Natural killer cell (primary cell): ENCODE data around the gene DMRTC2. TPM values are rescaled to one million over a fixed set of nuclear protein-coding genes. Genes with fewer than 3 reads are reported as not detected.

Experiments
- ATAC-seq, 3 donors: fragments of 150-1000 bp in 2 of 3; fragments of 200-7000 bp in 1 of 3; cut with Tn5 transposase; 1 replicate in 1 of 3; 2 replicates in 2 of 3; pipeline ENCODE4 v1.10.0; 2021; ENCODE audit warnings: mild to moderate bottlenecking in 2 of 3, moderate library complexity in 2 of 3
- DNase-seq, 2 donors: peaks; one replicate each; pipeline versions ENCODE4 v3.0.0 to v3.0.0-alpha.2; 2013 to 2021; ENCODE audit warnings: mixed read lengths in 1 of 2
- H3K27ac ChIP-seq: one replicate; pipeline ENCODE4 v1.5.1; 2013; ENCODE audit warnings: mild to moderate bottlenecking, low read length
- H3K27me3 ChIP-seq: one replicate; pipeline ENCODE4 v1.6.1; 2013; ENCODE audit warnings: low read length; ENCODE audit not compliant: control insufficient read depth, insufficient read depth
- H3K36me3 ChIP-seq: one replicate; pipeline ENCODE4 v1.6.1; 2013; ENCODE audit warnings: low read length; ENCODE audit not compliant: control insufficient read depth, insufficient read depth
- H3K4me1 ChIP-seq: one replicate; pipeline ENCODE4 v1.6.1; 2013; ENCODE audit warnings: low read length; ENCODE audit not compliant: control insufficient read depth, insufficient read depth
- H3K4me3 ChIP-seq: one replicate; pipeline ENCODE4 v1.5.1; 2013; ENCODE audit warnings: low read length
- H3K9me3 ChIP-seq: one replicate; pipeline ENCODE4 v1.6.1; 2013; ENCODE audit warnings: low read length; ENCODE audit not compliant: control insufficient read depth, insufficient read depth
- H3K27ac Mint-ChIP-seq, 2 donors: one replicate each; pipeline ENCODE4 v1.8.0; 2022; ENCODE audit warnings: mild to moderate bottlenecking in 2 of 2, mixed read lengths in 2 of 2, moderate library complexity in 1 of 2
- H3K27me3 Mint-ChIP-seq, 2 donors: one replicate each; pipeline ENCODE4 v1.8.0; 2022; ENCODE audit warnings: low read depth in 2 of 2, mixed read lengths in 2 of 2
- H3K36me3 Mint-ChIP-seq: one replicate; pipeline ENCODE4 v1.8.0; 2022; ENCODE audit warnings: mixed read lengths
- H3K4me1 Mint-ChIP-seq, 2 donors: one replicate each; pipeline ENCODE4 v1.8.0; 2022; ENCODE audit warnings: mixed read lengths in 2 of 2
- H3K4me3 Mint-ChIP-seq: one replicate; pipeline ENCODE4 v1.8.0; 2022; ENCODE audit warnings: mild to moderate bottlenecking, moderate library complexity, mixed read lengths
- H3K9me3 Mint-ChIP-seq, 2 donors: one replicate each; pipeline ENCODE4 v1.8.0; 2022; ENCODE audit warnings: mixed read lengths in 2 of 2
- WGBS: methylation state at CpG from one replicate; pipeline ENCODE4 v1.1.7; 2013; ENCODE audit warnings: missing lambda C conversion rate; ENCODE audit not compliant: insufficient coverage; 5-methylcytosine and 5-hydroxymethylcytosine counted together
- intact Hi-C: fragments of 100-400 bp; cut with micrococcal nuclease; formaldehyde crosslinking; loops from one replicate; pipeline ENCODE4 v1.14.2; 2022
- total RNA-seq, 4 donors: library from RNA; stranded (reverse); fragments of 120-200 nt in 1 of 4; gene quantifications; one replicate each; pipeline versions ENCODE4 v1.2.3 to v1.2.4, GENCODE V29; 2013 to 2022
- TF ChIP-seq, protein P1 (sequence below): fragments of 200-600 bp; IDR thresholded peaks from one replicate; pipeline ENCODE4 v1.8.0; 2022; ENCODE audit warnings: antibody characterized with exemption

Gene DMRTC2
- total RNA-seq, 3 donors from 2014 or later (not counting 1 experiment from before 2014, with no cell fraction given): not detected

DNA sequence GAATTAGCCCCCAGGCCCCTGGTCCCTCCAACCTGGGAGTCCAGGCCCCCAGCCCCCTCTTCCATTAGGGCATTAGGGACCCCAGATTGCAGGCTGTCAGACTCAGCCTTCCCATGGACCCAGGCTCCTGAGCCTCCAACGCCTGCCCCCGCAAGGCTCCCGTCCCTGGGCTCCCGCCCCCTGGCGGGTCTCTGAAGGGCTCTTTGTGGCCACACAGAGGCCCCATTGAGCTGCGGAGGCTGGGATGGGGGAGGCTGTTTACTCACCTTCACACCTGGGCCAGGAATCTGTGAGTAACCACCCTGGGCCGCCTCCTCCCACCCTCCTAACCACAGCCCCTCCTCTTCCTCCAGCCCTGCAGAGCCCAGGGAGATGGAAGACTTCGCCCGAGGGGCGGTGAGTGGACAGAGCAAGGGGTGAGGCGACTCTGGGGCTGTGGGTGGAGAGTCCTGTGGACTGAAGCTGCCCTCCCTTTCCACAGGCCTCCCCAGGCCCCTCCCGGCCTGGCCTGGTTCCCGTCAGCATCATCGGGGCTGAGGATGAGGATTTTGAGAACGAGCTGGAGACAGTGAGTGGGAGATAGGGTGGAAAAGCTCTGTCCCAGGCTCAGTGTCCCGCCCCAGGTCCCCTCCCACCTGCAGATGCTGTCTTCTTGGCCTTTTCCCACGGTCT is 43.0 kb downstream of the DMRTC2 start:
- Mint-ChIP-seq H3K27ac (peak overlapping the region; percentile 84 to 89), H3K9me3 (no peaks in the 10 kb centered on the region)
- H3K36me3 ChIP-seq: peaks cover 39% of the 10 kb centered on the region

DNA sequence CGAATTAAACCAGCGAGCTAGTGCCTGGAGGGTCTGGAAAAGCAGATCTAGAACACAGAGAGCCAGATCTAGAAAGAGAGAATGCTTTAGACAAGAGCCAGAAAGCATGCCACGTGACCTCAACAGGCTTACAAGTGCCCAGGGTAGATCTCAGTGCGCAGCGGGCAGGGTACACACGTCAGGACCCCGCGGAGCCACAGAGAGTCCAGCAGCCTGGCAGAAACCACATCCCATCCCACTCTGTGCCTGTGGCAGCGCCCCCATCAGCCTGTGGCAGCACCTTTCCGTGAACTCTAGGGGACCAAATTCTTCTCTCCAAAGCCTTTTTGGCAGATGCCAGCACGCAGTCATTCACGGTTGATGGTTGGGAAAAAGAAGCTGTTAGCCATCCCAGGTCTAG is 44.1 kb downstream of the DMRTC2 start:
- no peaks in the 10 kb centered on the region for H3K27me3 Mint-ChIP-seq
- WGBS: 36% methylated on average over 12 of the region's 12 CpGs
- Histone ChIP-seq H3K4me3 (no peak overlapping the region), H3K4me1 (peaks cover 92% of the 10 kb centered on the region), H3K36me3 (peaks cover 44% of the 10 kb centered on the region), H3K27ac (peak overlapping the region; percentile 92), H3K27me3 (no peaks in the 10 kb centered on the region), H3K9me3 (no peaks in the 10 kb centered on the region)
- ATAC-seq (peak in 1 of 3 donors; percentile 6), DNase-seq (peak in 1 of 2 donors; percentile 66)
- intact Hi-C loops: no loop called here
- peaks cover 67 to 86% of the 10 kb centered on the region in 2 donors for H3K4me1 Mint-ChIP-seq
- peak overlapping the region; percentile 84 for H3K4me3 Mint-ChIP-seq
- H3K27ac Mint-ChIP-seq: peak overlapping the region; percentile 84 to 89
- H3K9me3 Mint-ChIP-seq: no peaks in the 10 kb centered on the region
- peaks cover 8% of the 10 kb centered on the region for H3K36me3 Mint-ChIP-seq
- TF ChIP-seq, protein P1, sequence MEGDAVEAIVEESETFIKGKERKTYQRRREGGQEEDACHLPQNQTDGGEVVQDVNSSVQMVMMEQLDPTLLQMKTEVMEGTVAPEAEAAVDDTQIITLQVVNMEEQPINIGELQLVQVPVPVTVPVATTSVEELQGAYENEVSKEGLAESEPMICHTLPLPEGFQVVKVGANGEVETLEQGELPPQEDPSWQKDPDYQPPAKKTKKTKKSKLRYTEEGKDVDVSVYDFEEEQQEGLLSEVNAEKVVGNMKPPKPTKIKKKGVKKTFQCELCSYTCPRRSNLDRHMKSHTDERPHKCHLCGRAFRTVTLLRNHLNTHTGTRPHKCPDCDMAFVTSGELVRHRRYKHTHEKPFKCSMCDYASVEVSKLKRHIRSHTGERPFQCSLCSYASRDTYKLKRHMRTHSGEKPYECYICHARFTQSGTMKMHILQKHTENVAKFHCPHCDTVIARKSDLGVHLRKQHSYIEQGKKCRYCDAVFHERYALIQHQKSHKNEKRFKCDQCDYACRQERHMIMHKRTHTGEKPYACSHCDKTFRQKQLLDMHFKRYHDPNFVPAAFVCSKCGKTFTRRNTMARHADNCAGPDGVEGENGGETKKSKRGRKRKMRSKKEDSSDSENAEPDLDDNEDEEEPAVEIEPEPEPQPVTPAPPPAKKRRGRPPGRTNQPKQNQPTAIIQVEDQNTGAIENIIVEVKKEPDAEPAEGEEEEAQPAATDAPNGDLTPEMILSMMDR: no peak

More for the DNA sequence above, 43.0 kb downstream of the DMRTC2 start:
- 8% methylated on average over 11 of the region's 17 CpGs for WGBS
- H3K4me1 ChIP-seq: peaks cover 85% of the 10 kb centered on the region
- TF ChIP-seq, protein P1: no peak
- peaks cover 61 to 83% of the 10 kb centered on the region in 2 donors for H3K4me1 Mint-ChIP-seq
- H3K27me3 Mint-ChIP-seq: no peaks in the 10 kb centered on the region
- H3K4me3 Mint-ChIP-seq: peak overlapping the region; percentile 84
- H3K9me3 ChIP-seq: no peaks in the 10 kb centered on the region
- DNase-seq: peak; percentile 75 to 90
- peak overlapping the region; percentile 56 for H3K4me3 ChIP-seq
- H3K27ac ChIP-seq: peak overlapping the region; percentile 92
- intact Hi-C loops: loop anchor here (1.0 kb wide), 3 partner anchors 15 to 57 kb away; no protein-coding TSS in a partner anchor
- peaks cover 8% of the 10 kb centered on the region for H3K36me3 Mint-ChIP-seq
- no peaks in the 10 kb centered on the region for H3K27me3 ChIP-seq
- peak; percentile 25 to 34 (median 27) for ATAC-seq

DNA sequence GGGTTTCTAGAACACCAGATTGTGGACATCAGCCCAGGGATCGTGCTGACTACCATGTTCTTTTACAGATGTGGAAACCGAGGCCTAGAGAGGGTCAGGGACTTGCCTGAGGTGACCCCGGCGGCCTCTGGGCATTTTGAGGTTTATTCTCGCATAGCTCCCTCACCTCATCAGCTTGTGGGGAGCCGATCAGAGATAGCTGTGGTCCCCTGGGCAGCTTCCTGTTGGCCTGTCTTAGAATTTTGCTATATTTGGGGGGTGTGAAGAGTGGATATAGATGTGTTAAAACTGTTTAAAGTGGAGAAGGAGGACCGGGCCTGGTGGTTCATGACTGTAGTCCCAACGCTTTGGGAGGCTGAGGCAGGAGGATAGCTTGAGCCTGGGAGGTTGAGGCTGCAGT is 45.1 kb downstream of the DMRTC2 start:
- Mint-ChIP-seq H3K27me3 (no peaks in the 10 kb centered on the region), H3K27ac (peak overlapping the region; percentile 84 to 89), H3K9me3 (no peaks in the 10 kb centered on the region), H3K4me3 (peak overlapping the region; percentile 84), H3K4me1 (peaks cover 69 to 82% of the 10 kb centered on the region in 2 donors), H3K36me3 (peaks cover 8% of the 10 kb centered on the region)
- Histone ChIP-seq H3K4me1 (peaks cover 95% of the 10 kb centered on the region), H3K9me3 (no peaks in the 10 kb centered on the region), H3K36me3 (peaks cover 50% of the 10 kb centered on the region), H3K4me3 (no peak overlapping the region), H3K27me3 (no peaks in the 10 kb centered on the region), H3K27ac (peak overlapping the region; percentile 92)
- ATAC-seq: peak; percentile 6 to 39 (median 28)
- 29% methylated on average over 8 of the region's 8 CpGs for WGBS
- peak in 1 of 2 donors; percentile 32 for DNase-seq
- TF ChIP-seq, protein P1: no peak
- intact Hi-C loops: no loop called here
